Colonic mucosa (tissue), 4 donors: Measurements from ENCODE around the gene WNT5A. TPM values are rescaled to one million over a fixed set of nuclear protein-coding genes. Genes with fewer than 3 reads are reported as not detected.

Experiments used
- DNase-seq: peaks from one replicate; pipeline ENCODE4 v3.0.0-alpha.2; 2020
- H3K27ac ChIP-seq: fragments of 200-600 bp; one replicate; pipeline ENCODE4 v1.8.0; 2021
- H3K27me3 ChIP-seq: fragments of 200-600 bp; one replicate; pipeline ENCODE4 v1.8.0; 2021
- H3K36me3 ChIP-seq: fragments of 200-600 bp; one replicate; pipeline ENCODE4 v1.8.0; 2021
- H3K4me1 ChIP-seq: fragments of 200-600 bp; one replicate; pipeline ENCODE4 v1.8.0; 2021; ENCODE audit warnings: mild to moderate bottlenecking
- H3K4me3 ChIP-seq: fragments of 200-600 bp; one replicate; pipeline ENCODE4 v1.8.0; 2021
- H3K9ac ChIP-seq, 2 donors: one replicate each; pipeline ENCODE4 v1.7.0; 2013; ENCODE audit warnings: control low read depth in 2 of 2, low read depth in 2 of 2, low read length in 2 of 2
- H3K9me3 ChIP-seq: fragments of 200-600 bp; one replicate; pipeline ENCODE4 v1.8.0; 2021
- CTCF ChIP-seq: fragments of 200-600 bp; IDR thresholded peaks from one replicate; pipeline ENCODE4 v1.8.0; 2022; ENCODE audit warnings: antibody characterized with exemption, mild to moderate bottlenecking
- intact Hi-C: fragments of 100-400 bp; cut with DNase I; formaldehyde crosslinking; loops from one replicate; pipeline ENCODE4 v1.14.1; 2022
- total RNA-seq, 2 donors: library from RNA; stranded (reverse); fragmentation: NEBNext Ultra II Directional in 1 of 2; extraction: Animal tissue kit (Norgen Biotek cat#: 25700) in 1 of 2; gene quantifications; one replicate each; pipeline ENCODE4 v1.2.1, GENCODE V29; 2021
- donor health status: healthy.
- donor health status: DM: no; HTN: no; CAD: no.
- donor health status: DM: no; HTN: no; CAD: no.

WNT5A gene
- total RNA-seq, 2 donors from 2014 or later, result 3.9 to 7.2 TPM

GRCh38 chr3:55455915-55456314, 31.2 kb downstream of the WNT5A start:
- DNase-seq, result no peak
- Histone ChIP-seq H3K27me3 (no peaks in the 10 kb centered on the region), H3K27ac (no peak overlapping the region), H3K9me3 (no peaks in the 10 kb centered on the region), H3K36me3 (no peaks in the 10 kb centered on the region), H3K4me1 (no peaks in the 10 kb centered on the region), H3K9ac (no peak overlapping the region), H3K4me3 (no peak overlapping the region)
- intact Hi-C loops, result no loop called here
- TF ChIP-seq CTCF, result no peak

GRCh38 chr3:55454611-55455010, 32.5 kb downstream of the WNT5A start:
- Histone ChIP-seq H3K27ac (no peak overlapping the region), H3K9ac (no peak overlapping the region), H3K4me3 (no peak overlapping the region), H3K9me3 (no peaks in the 10 kb centered on the region), H3K27me3 (no peaks in the 10 kb centered on the region), H3K36me3 (no peaks in the 10 kb centered on the region), H3K4me1 (no peaks in the 10 kb centered on the region)
- intact Hi-C loops, result no loop called here
- DNase-seq, result no peak
- TF ChIP-seq CTCF, result no peak

GRCh38 chr3:55453886-55454496, 33.1 kb downstream of the WNT5A start:
- Histone ChIP-seq H3K27me3 (no peaks in the 10 kb centered on the region), H3K9me3 (no peaks in the 10 kb centered on the region), H3K9ac (no peak overlapping the region), H3K4me3 (no peak overlapping the region), H3K4me1 (no peaks in the 10 kb centered on the region), H3K27ac (no peak overlapping the region), H3K36me3 (no peaks in the 10 kb centered on the region)
- DNase-seq, result no peak
- intact Hi-C loops, result no loop called here
- TF ChIP-seq CTCF, result no peak

GRCh38 chr3:55452886-55453285, 34.2 kb downstream of the WNT5A start:
- DNase-seq, result no peak
- Histone ChIP-seq H3K4me1 (no peaks in the 10 kb centered on the region), H3K27ac (no peak overlapping the region), H3K9ac (no peak overlapping the region), H3K27me3 (no peaks in the 10 kb centered on the region), H3K9me3 (no peaks in the 10 kb centered on the region), H3K36me3 (no peaks in the 10 kb centered on the region), H3K4me3 (no peak overlapping the region)
- intact Hi-C loops, result no loop called here
- TF ChIP-seq CTCF, result no peak

GRCh38 chr3:55449527-55449926, 37.6 kb downstream of the WNT5A start:
- DNase-seq, result no peak
- no peak overlapping the region for H3K9ac ChIP-seq
- H3K27ac ChIP-seq, result no peak overlapping the region
- no peak overlapping the region for H3K4me3 ChIP-seq
- TF ChIP-seq CTCF, result no peak
- no peaks in the 10 kb centered on the region for H3K9me3 ChIP-seq
- intact Hi-C loops, result no loop called here
- no peaks in the 10 kb centered on the region for H3K27me3 ChIP-seq
- H3K4me1 ChIP-seq, result no peaks in the 10 kb centered on the region
- H3K36me3 ChIP-seq, result no peaks in the 10 kb centered on the region
